Activated T-cell treated with anti-CD3 and anti-CD28 coated beads, Interleukin-2, amount 50 U/mL, for 24 hours (primary cell): Measurements from ENCODE around the gene RTF1.

Experiments used
- DNase-seq: peaks from one replicate; pipeline ENCODE4 v3.0.0-alpha.2; 2020
- H3K27ac Mint-ChIP-seq: 2 replicates; pipeline ENCODE4 v1.8.0; 2020; ENCODE audit warnings: mild to moderate bottlenecking, mixed read lengths
- H3K27me3 Mint-ChIP-seq: 2 replicates; pipeline ENCODE4 v1.8.0; 2020; ENCODE audit warnings: mixed read lengths
- H3K36me3 Mint-ChIP-seq: 2 replicates; pipeline ENCODE4 v1.8.0; 2020; ENCODE audit warnings: low read depth, mixed read lengths
- H3K4me1 Mint-ChIP-seq: 2 replicates; pipeline ENCODE4 v1.8.0; 2020; ENCODE audit warnings: low read depth, mixed read lengths
- H3K4me3 Mint-ChIP-seq: 2 replicates; pipeline ENCODE4 v1.8.0; 2020; ENCODE audit warnings: mild to moderate bottlenecking, moderate library complexity, mixed read lengths
- H3K9me3 Mint-ChIP-seq: 2 replicates; pipeline ENCODE4 v1.8.0; 2020; ENCODE audit warnings: mixed read lengths

Gene RTF1

GRCh38 chr15:41517895-41518449 lies 101.1 kb downstream of the RTF1 start:
- Mint-ChIP-seq H3K27ac (no peak overlapping the region), H3K4me1 (peaks cover 16% of the 10 kb centered on the region), H3K27me3 (peaks cover 13% of the 10 kb centered on the region), H3K36me3 (peaks cover 51% of the 10 kb centered on the region), H3K9me3 (no peaks in the 10 kb centered on the region), H3K4me3 (no peak overlapping the region)
- DNase-seq: no peak

GRCh38 chr15:41520636-41521035 lies 103.7 kb downstream of the RTF1 start:
- Mint-ChIP-seq H3K4me3 (no peak overlapping the region), H3K9me3 (no peaks in the 10 kb centered on the region), H3K4me1 (no peaks in the 10 kb centered on the region), H3K27me3 (no peaks in the 10 kb centered on the region), H3K36me3 (peaks cover 68% of the 10 kb centered on the region), H3K27ac (no peak overlapping the region)
- DNase-seq: no peak

DNA sequence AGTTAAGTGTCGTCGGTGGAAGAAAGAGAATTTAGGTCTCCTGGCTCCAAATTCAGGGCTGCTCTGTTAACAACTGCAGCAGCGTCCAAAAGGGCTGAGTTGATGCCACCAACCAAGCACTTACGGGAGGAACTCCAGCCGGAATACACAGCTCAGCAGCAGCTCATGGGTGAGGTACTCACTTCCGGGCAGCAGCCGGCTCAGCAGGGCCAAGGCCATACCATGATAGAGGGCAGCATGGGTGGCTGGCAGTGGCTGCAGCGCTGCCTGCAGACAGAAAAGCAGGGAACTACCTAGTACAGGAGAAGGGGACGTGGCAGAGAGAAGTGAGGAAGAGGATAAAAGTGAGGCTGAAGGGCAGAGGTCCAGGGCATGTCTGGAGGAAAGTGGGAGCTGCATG lies 104.7 kb downstream of the RTF1 start:
- Mint-ChIP-seq H3K4me1 (no peaks in the 10 kb centered on the region), H3K4me3 (no peak overlapping the region), H3K36me3 (peaks cover 71% of the 10 kb centered on the region), H3K9me3 (no peaks in the 10 kb centered on the region), H3K27ac (peak overlapping the region; percentile 42), H3K27me3 (no peaks in the 10 kb centered on the region)
- no peak for DNase-seq

- H3K4me1 Mint-ChIP-seq: no peaks in the 10 kb centered on the region
- DNase-seq: no peak
- H3K27me3 Mint-ChIP-seq: no peaks in the 10 kb centered on the region
- no peak overlapping the region for H3K27ac Mint-ChIP-seq
- H3K4me3 Mint-ChIP-seq: no peak overlapping the region
- H3K36me3 Mint-ChIP-seq: peaks cover 71% of the 10 kb centered on the region
- H3K9me3 Mint-ChIP-seq: no peaks in the 10 kb centered on the region
Observed at GRCh38 chr15:41523097-41523496, 106.2 kb downstream of the RTF1 start.

- no peaks in the 10 kb centered on the region for H3K9me3 Mint-ChIP-seq
- no peak overlapping the region for H3K27ac Mint-ChIP-seq
- H3K4me1 Mint-ChIP-seq: no peaks in the 10 kb centered on the region
- H3K4me3 Mint-ChIP-seq: no peak overlapping the region
- no peak for DNase-seq
- H3K27me3 Mint-ChIP-seq: no peaks in the 10 kb centered on the region
- H3K36me3 Mint-ChIP-seq: peaks cover 96% of the 10 kb centered on the region
Observed at GRCh38 chr15:41530363-41530956, 113.6 kb downstream of the RTF1 start.
